IMR-90 (cell line): Measurements from ENCODE around the gene ZNF433. TPM values are rescaled to one million over a fixed set of nuclear protein-coding genes. Genes with fewer than 3 reads are reported as not detected.

Experiments used
- ATAC-seq: fragments of 200-7000 bp; cut with Tn5 transposase; 2 replicates; pipeline ENCODE4 v1.9.1; 2020; ENCODE audit warnings: low read depth, mild to moderate bottlenecking, moderate library complexity
- BruUV-seq: library from RNA; stranded (reverse); fragments of 400-500 nt; replicated peaks from 2 replicates; lab custom pipeline; 2021; lab: Mats Ljungman, UMichigan
- CTCF ChIA-PET: fragments of 300-600 bp; formaldehyde crosslinking; extraction: SDS; loops from one replicate; lab custom pipeline; 2021; ENCODE audit warnings: antibody characterized with exemption; lab: Yijun Ruan, JAX
- POLR2A ChIA-PET: fragments of 300-600 bp; sonication (Branson Sonifier 250); formaldehyde crosslinking; loops from one replicate; lab custom pipeline; 2022; ENCODE audit warnings: antibody characterized with exemption; ENCODE audit not compliant: unreplicated experiment; lab: Charles Lee
- DNase-seq: peaks from one replicate; pipeline ENCODE4 v3.0.0; 2013
- H2AFZ ChIP-seq: replicated peaks from 2 replicates; pipeline ENCODE3; 2013; ENCODE audit warnings: low read length, mild to moderate bottlenecking; ENCODE audit not compliant: poor library complexity
- H2AK5ac ChIP-seq: 2 replicates; pipeline ENCODE4 v1.6.1; 2013; ENCODE audit warnings: low read depth, low read length, inconsistent platforms
- H2AK9ac ChIP-seq: replicated peaks from 2 replicates; pipeline ENCODE3; 2013; ENCODE audit warnings: mild to moderate bottlenecking, low read depth, low read length, moderate library complexity; ENCODE audit not compliant: poor library complexity
- H2BK120ac ChIP-seq: 2 replicates; pipeline ENCODE4 v1.6.1; 2013; ENCODE audit warnings: low read depth, low read length, inconsistent platforms
- H2BK15ac ChIP-seq: 3 replicates; pipeline ENCODE4 v1.6.1; 2013; ENCODE audit warnings: low read depth, low read length, inconsistent platforms
- H2BK20ac ChIP-seq: 2 replicates; pipeline ENCODE4 v1.6.1; 2013; ENCODE audit warnings: low read depth, mild to moderate bottlenecking, inconsistent platforms, low read length, moderate library complexity
- H2BK5ac ChIP-seq: 2 replicates; pipeline ENCODE4 v1.6.1; 2013; ENCODE audit warnings: mild to moderate bottlenecking, low read depth, low read length, inconsistent platforms; ENCODE audit not compliant: poor library complexity, severe bottlenecking
- H3K14ac ChIP-seq: replicated peaks from 2 replicates; pipeline ENCODE4 v1.6.1; 2013; ENCODE audit warnings: low read depth, low read length, inconsistent platforms
- H3K18ac ChIP-seq: 2 replicates; pipeline ENCODE4 v1.6.1; 2013; ENCODE audit warnings: low read depth, low read length, control low read depth
- H3K23ac ChIP-seq: 2 replicates; pipeline ENCODE4 v1.6.1; 2013; ENCODE audit warnings: low read depth, low read length, inconsistent platforms
- H3K27ac ChIP-seq: 2 replicates; pipeline ENCODE4 v1.5.1; 2013; ENCODE audit warnings: mild to moderate bottlenecking, control low read depth, low read length; ENCODE audit not compliant: insufficient read depth
- H3K27me3 ChIP-seq: 2 replicates; pipeline ENCODE4 v1.6.1; 2013; ENCODE audit warnings: low read length; ENCODE audit not compliant: control insufficient read depth, insufficient read depth
- H3K36me3 ChIP-seq: 2 replicates; pipeline ENCODE4 v1.6.1; 2013; ENCODE audit warnings: low read length, mixed read lengths; ENCODE audit not compliant: control insufficient read depth, insufficient read depth
- H3K4ac ChIP-seq: 2 replicates; pipeline ENCODE4 v1.6.1; 2013; ENCODE audit warnings: low read depth, low read length, inconsistent platforms
- H3K4me1 ChIP-seq: 2 replicates; pipeline ENCODE4 v1.6.1; 2013; ENCODE audit warnings: low read length, mixed read lengths; ENCODE audit not compliant: control insufficient read depth, insufficient read depth
- H3K4me2 ChIP-seq: 2 replicates; pipeline ENCODE4 v1.6.1; 2013; ENCODE audit warnings: low read depth, mild to moderate bottlenecking, control low read depth, low read length, moderate library complexity
- H3K4me3 ChIP-seq: 2 replicates; pipeline ENCODE4 v1.5.1; 2013; ENCODE audit warnings: low read depth, mild to moderate bottlenecking, control low read depth, low read length, moderate library complexity; ENCODE audit not compliant: insufficient read depth
- H3K56ac ChIP-seq: 2 replicates; pipeline ENCODE4 v1.6.1; 2013; ENCODE audit warnings: low read length, inconsistent platforms; ENCODE audit not compliant: insufficient read depth; ENCODE audit errors: extremely low read depth
- H3K79me1 ChIP-seq, 2 experiments: 2 replicates each; pipeline ENCODE4 v1.6.1; 2013; ENCODE audit warnings: low read length in 2 of 2, inconsistent platforms in 1 of 2, low read depth in 1 of 2
- H3K9ac ChIP-seq: 2 replicates; pipeline ENCODE4 v1.6.1; 2013; ENCODE audit warnings: low read depth, low read length, control low read depth
- H3K9me1 ChIP-seq: 2 replicates; pipeline ENCODE4 v1.6.1; 2013; ENCODE audit warnings: low read length, inconsistent platforms; ENCODE audit not compliant: insufficient read depth
- H3K9me3 ChIP-seq: 2 replicates; pipeline ENCODE4 v1.6.1; 2013; ENCODE audit warnings: low read length; ENCODE audit not compliant: control insufficient read depth, insufficient read depth
- H4K20me1 ChIP-seq: 2 replicates; pipeline ENCODE4 v1.6.1; 2013; ENCODE audit warnings: low read length, inconsistent platforms; ENCODE audit not compliant: insufficient read depth
- H4K5ac ChIP-seq: 2 replicates; pipeline ENCODE4 v1.6.1; 2013; ENCODE audit warnings: mild to moderate bottlenecking, low read depth, low read length, control low read depth
- H4K8ac ChIP-seq, 2 experiments: 2 replicates each; pipeline ENCODE4 v1.6.1; 2013; ENCODE audit warnings: low read depth in 2 of 2, low read length in 2 of 2, control low read depth in 1 of 2, inconsistent platforms in 1 of 2
- H4K91ac ChIP-seq: 2 replicates; pipeline ENCODE4 v1.6.1; 2013; ENCODE audit warnings: low read depth, low read length, inconsistent platforms; ENCODE audit not compliant: insufficient read depth
- BHLHE40 ChIP-seq: fragments of 150-350 bp; IDR thresholded peaks from 2 replicates; pipeline ENCODE4 v1.6.1; 2016; ENCODE audit warnings: mild to moderate bottlenecking, low read depth, low read length
- CEBPB ChIP-seq: IDR thresholded peaks from 2 replicates; pipeline ENCODE4 v1.6.1; 2012; ENCODE audit warnings: low read depth, low read length, improper control_type of control experiment
- CHD1 ChIP-seq: IDR thresholded peaks from 2 replicates; pipeline ENCODE4 v1.6.1; 2012; ENCODE audit warnings: low read depth, low read length, improper control_type of control experiment
- FOS ChIP-seq: fragments of 150-350 bp; IDR thresholded peaks from 2 replicates; pipeline ENCODE4 v1.6.1; 2016; ENCODE audit warnings: low read depth, low read length
- MAFK ChIP-seq: IDR thresholded peaks from 2 replicates; pipeline ENCODE4 v1.6.1; 2012; ENCODE audit warnings: low read depth, low read length, improper control_type of control experiment
- MAZ ChIP-seq: IDR thresholded peaks from 2 replicates; pipeline ENCODE4 v1.6.1; 2012; ENCODE audit warnings: low read depth, mild to moderate bottlenecking, low read length, improper control_type of control experiment, moderate library complexity, borderline replicate concordance
- MXI1 ChIP-seq: IDR thresholded peaks from 2 replicates; pipeline ENCODE4 v1.6.1; 2012; ENCODE audit warnings: low read depth, mild to moderate bottlenecking, low read length, moderate library complexity, borderline replicate concordance
- NFE2L2 ChIP-seq: fragments of 150-350 bp; IDR thresholded peaks from 2 replicates; pipeline ENCODE4 v1.6.1; 2016; ENCODE audit warnings: low read depth, mild to moderate bottlenecking, low read length
- POLR2A ChIP-seq: IDR thresholded peaks from 2 replicates; pipeline ENCODE4 v1.6.1; 2012; ENCODE audit warnings: mild to moderate bottlenecking, low read depth, low read length
- RAD21 ChIP-seq: IDR thresholded peaks from 2 replicates; pipeline ENCODE4 v1.6.1; 2012; ENCODE audit warnings: low read length, improper control_type of control experiment
- RFX5 ChIP-seq: IDR thresholded peaks from 2 replicates; pipeline ENCODE4 v1.8.0; 2012; ENCODE audit warnings: low read depth, mild to moderate bottlenecking, low read length, moderate library complexity
- SMC3 ChIP-seq: fragments of 150-350 bp; IDR thresholded peaks from 2 replicates; pipeline ENCODE4 v1.6.1; 2016; ENCODE audit warnings: low read depth, mild to moderate bottlenecking, antibody characterized with exemption, low read length, moderate library complexity
- USF2 ChIP-seq: fragments of 150-350 bp; IDR thresholded peaks from 2 replicates; pipeline ENCODE4 v1.6.1; 2017; ENCODE audit warnings: mild to moderate bottlenecking, antibody characterized with exemption, low read length, low read depth
- WGBS, 2 experiments: methylation state at CpG; one replicate each; pipeline versions ENCODE4 v1.1.5 to v1.1.7; 2013; ENCODE audit warnings: missing lambda C conversion rate in 2 of 2; ENCODE audit not compliant: insufficient read length in 1 of 2; ENCODE audit errors: extremely low coverage in 2 of 2; 5-methylcytosine and 5-hydroxymethylcytosine counted together
- dilution Hi-C: fragments of 300-500 bp; cut with HindIII; formaldehyde crosslinking; loops from one replicate; pipeline ENCODE4 v1.14.3; 2018; ENCODE audit warnings: low sequenced_read_pairs; ENCODE audit not compliant: unreplicated experiment
- in situ Hi-C: fragments of 300-500 bp; cut with MboI; formaldehyde crosslinking; loops from 3 replicates; pipeline ENCODE4 v1.14.3; 2019; ENCODE audit warnings: low sequenced_read_pairs, inconsistent platforms, mixed read lengths
- intact Hi-C: fragments of 100-400 bp; cut with micrococcal nuclease; formaldehyde crosslinking; loops from 2 replicates; pipeline ENCODE4 v1.10.0; 2022
- polyA plus RNA-seq, 3 experiments: library from polyadenylated mRNA; depleted of rRNA; stranded (reverse); fragments of >200 nt; gene quantifications; 2 replicates each; pipeline ENCODE4 v1.2.3, GENCODE V29; 2012; ENCODE audit warnings: low replicate concordance in 1 of 3
- total RNA-seq: library from RNA; depleted of rRNA; stranded (reverse); fragments of >200 nt; gene quantifications from 2 replicates; pipeline ENCODE4 v1.2.3, GENCODE V29; 2012
- TF ChIP-seq, protein P1 (sequence below): fragments of 150-350 bp; IDR thresholded peaks from 2 replicates; pipeline ENCODE4 v1.6.1; 2016; ENCODE audit warnings: low read depth, mild to moderate bottlenecking, low read length, moderate library complexity, borderline replicate concordance

Gene ZNF433
- total and polyA plus RNA-seq, 2 of the 4 experiments (the other 2 are of a cell fraction): 3.5 to 11.1 TPM

- H3K9me3 ChIP-seq: peaks cover 6% of the 10 kb centered on the region; the same call in 1 of the 2 replicates
- no peaks in the 10 kb centered on the region for H4K20me1 ChIP-seq
- H3K4me1 ChIP-seq: no peaks in the 10 kb centered on the region
- H3K79me1 ChIP-seq: no peaks in the 10 kb centered on the region
- H3K4me2 ChIP-seq: no peak overlapping the region
- H3K27ac ChIP-seq: no peak overlapping the region
- no peak overlapping the region for H3K56ac ChIP-seq
- ChIA-PET CTCF (no interaction called here), POLR2A (no interaction called here)
- no peak for DNase-seq
- H3K9ac ChIP-seq: no peak overlapping the region
- no peak overlapping the region for H4K5ac ChIP-seq
- dilution Hi-C loops: no loop called here
- no TSS peak for BruUV-seq
- no peaks in the 10 kb centered on the region for H3K9me1 ChIP-seq
- no peaks in the 10 kb centered on the region for H3K36me3 ChIP-seq
- H3K27me3 ChIP-seq: no peaks in the 10 kb centered on the region
- intact Hi-C loops: no loop called here
- no peak overlapping the region for H3K4ac ChIP-seq
- H3K23ac ChIP-seq: no peak overlapping the region
- H3K14ac ChIP-seq: no peak overlapping the region
- ATAC-seq: no peak
- no peak overlapping the region for H2AFZ ChIP-seq
- H4K91ac ChIP-seq: no peak overlapping the region
- TF ChIP-seq FOS (no peak), NFE2L2 (no peak), MAZ (no peak), RAD21 (no peak), MAFK (no peak), SMC3 (no peak), USF2 (no peak), MXI1 (no peak), BHLHE40 (no peak), CHD1 (no peak), RFX5 (no peak), CEBPB (no peak), POLR2A (no peak)
- TF ChIP-seq, protein P1, sequence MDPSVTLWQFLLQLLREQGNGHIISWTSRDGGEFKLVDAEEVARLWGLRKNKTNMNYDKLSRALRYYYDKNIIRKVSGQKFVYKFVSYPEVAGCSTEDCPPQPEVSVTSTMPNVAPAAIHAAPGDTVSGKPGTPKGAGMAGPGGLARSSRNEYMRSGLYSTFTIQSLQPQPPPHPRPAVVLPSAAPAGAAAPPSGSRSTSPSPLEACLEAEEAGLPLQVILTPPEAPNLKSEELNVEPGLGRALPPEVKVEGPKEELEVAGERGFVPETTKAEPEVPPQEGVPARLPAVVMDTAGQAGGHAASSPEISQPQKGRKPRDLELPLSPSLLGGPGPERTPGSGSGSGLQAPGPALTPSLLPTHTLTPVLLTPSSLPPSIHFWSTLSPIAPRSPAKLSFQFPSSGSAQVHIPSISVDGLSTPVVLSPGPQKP: no peak
- H3K18ac ChIP-seq: no peak overlapping the region
- in situ Hi-C loops: no loop called here
- no peak overlapping the region for H3K4me3 ChIP-seq
- no peak overlapping the region for H2BK5ac ChIP-seq
- no peak overlapping the region for H2BK20ac ChIP-seq
- no peak overlapping the region for H2BK15ac ChIP-seq
- H2AK5ac ChIP-seq: no peak overlapping the region
- WGBS, 2 experiments: no CpG with 5 or more reads among the region's 2 CpGs
- H2AK9ac ChIP-seq: no peak overlapping the region
- H4K8ac ChIP-seq: no peak overlapping the region
- H2BK120ac ChIP-seq: no peak overlapping the region
Measured at GRCh38 chr19:11971041-11971440, 64.4 kb downstream of the ZNF433 start.
